Right atrium auricular region (tissue), 2 donors: Measurements from ENCODE around the gene TMEM208. TPM values are rescaled to one million over a fixed set of nuclear protein-coding genes. Genes with fewer than 3 reads are reported as not detected.
A peak's percentile ranks its signal among the peaks of the same experiment; 100 is the strongest.

Experiments
- DNase-seq: peaks from one replicate; pipeline ENCODE4 v3.0.0-alpha.2; 2019; ENCODE audit warnings: low spot score
- H3K27ac ChIP-seq, 2 donors: fragments of 200-600 bp; sonication (generic); 1 replicate in 1 of 2; 2 replicates in 1 of 2; pipeline ENCODE4 v1.5.1; 2016 to 2019
- H3K27me3 ChIP-seq, 2 donors: fragments of 200-600 bp; sonication (generic); one replicate each; pipeline versions ENCODE4 v1.5.1 to v1.6.0; 2017 to 2019
- H3K36me3 ChIP-seq: fragments of 200-600 bp; sonication (generic); one replicate; pipeline ENCODE4 v1.5.1; 2016
- H3K4me1 ChIP-seq, 2 donors: fragments of 200-600 bp; sonication (generic); one replicate each; pipeline versions ENCODE4 v1.5.1 to v1.6.0; 2017 to 2019
- H3K4me3 ChIP-seq, 2 donors: fragments of 200-600 bp; sonication (generic); 1 replicate in 1 of 2; 2 replicates in 1 of 2; pipeline ENCODE4 v1.5.1; 2017 to 2019; ENCODE audit warnings: mild to moderate bottlenecking in 1 of 2, moderate library complexity in 1 of 2
- H3K9me3 ChIP-seq, 2 donors: fragments of 200-600 bp; sonication (generic); one replicate each; pipeline ENCODE4 v1.5.1; 2019
- CTCF ChIP-seq, 2 donors: fragments of 200-600 bp; sonication (generic); IDR thresholded peaks; one replicate each; pipeline ENCODE4 v1.5.1; 2019; ENCODE audit warnings: antibody characterized with exemption in 2 of 2
- total RNA-seq, 2 donors: library from RNA; depleted of rRNA; stranded (reverse); fragments of >200 nt; gene quantifications; one replicate each; pipeline ENCODE4 v1.1.0, GENCODE V29; 2016

TMEM208 gene
- total RNA-seq, 2 donors from 2014 or later = 16.9 to 27.8 TPM

DNA sequence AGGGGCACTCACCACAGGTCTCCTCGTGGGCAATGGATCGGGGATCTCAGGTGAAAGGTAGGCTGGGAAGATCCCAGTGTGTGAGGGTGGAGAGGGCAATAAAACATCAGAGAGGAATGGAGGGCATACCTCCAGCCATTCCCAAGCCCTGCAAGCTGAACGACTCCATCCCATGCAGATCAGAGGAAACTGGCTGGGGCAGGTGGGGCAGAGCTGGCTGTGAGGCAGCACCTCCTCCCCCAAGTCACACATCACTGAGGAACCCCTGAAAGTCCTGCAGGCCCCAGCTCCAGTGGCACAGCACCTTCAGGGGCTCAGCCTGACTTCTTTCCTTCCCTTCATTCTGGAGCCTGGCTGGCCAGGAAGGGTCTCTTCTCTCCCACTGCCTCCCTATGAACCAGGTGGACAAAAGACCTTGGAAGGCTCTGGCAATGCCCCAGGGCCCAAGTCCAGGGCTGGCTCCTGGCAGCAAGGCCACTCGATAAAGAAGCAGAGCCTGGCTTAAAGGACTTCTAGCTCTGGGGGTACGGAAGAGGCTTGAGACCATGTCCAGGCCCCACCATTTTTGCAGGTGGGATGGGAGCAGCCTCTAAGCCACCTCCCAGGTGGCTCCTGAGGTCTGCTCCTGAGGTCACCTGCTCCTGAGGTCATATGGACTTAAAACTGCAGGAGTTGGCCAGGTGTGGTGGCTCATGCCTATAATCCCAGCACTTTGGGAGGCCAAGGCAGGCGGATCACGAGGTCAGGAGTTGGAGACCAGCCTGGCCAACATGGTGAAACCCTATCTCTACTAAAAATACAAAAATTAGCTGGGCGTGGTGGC lies 13.5 kb upstream of the TMEM208 start:
- no peak for TF ChIP-seq CTCF (IDR thresholded peaks at IDR 0.05)
- H3K27ac ChIP-seq = no peak overlapping the region
- peaks cover 0 to 22% of the 10 kb centered on the region in 2 donors for H3K4me1 ChIP-seq
- no peak overlapping the region for H3K4me3 ChIP-seq
- H3K36me3 ChIP-seq = no peaks in the 10 kb centered on the region
- H3K27me3 ChIP-seq = no peaks in the 10 kb centered on the region
- no peak for DNase-seq
- H3K9me3 ChIP-seq = no peaks in the 10 kb centered on the region

DNA sequence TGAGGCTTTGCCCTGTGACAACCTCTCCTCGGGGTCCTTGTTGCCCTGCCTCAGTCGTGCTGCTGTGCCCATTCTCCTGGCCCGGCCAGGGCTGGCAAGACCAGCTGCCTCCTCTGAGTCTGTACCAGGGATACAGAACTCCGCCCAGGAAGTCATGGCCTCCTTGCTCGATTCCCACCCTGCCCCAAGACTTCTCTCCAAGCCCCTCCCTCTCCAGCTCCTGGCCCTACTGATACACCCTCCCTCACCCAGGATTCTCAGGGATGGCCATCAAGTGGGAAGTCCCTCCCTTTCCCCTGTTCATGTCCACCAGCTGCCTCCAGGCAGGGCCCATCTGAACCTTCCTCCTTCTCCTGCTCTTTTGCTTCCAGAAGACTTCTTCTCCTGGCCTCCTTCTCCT lies 11.2 kb upstream of the TMEM208 start:
- no peak for TF ChIP-seq CTCF (IDR thresholded peaks at IDR 0.05)
- Histone ChIP-seq H3K36me3 (no peaks in the 10 kb centered on the region), H3K4me3 (no peak overlapping the region), H3K4me1 (peaks cover 0 to 22% of the 10 kb centered on the region in 2 donors), H3K9me3 (no peaks in the 10 kb centered on the region), H3K27me3 (no peaks in the 10 kb centered on the region), H3K27ac (no peak overlapping the region)
- no peak for DNase-seq

DNA sequence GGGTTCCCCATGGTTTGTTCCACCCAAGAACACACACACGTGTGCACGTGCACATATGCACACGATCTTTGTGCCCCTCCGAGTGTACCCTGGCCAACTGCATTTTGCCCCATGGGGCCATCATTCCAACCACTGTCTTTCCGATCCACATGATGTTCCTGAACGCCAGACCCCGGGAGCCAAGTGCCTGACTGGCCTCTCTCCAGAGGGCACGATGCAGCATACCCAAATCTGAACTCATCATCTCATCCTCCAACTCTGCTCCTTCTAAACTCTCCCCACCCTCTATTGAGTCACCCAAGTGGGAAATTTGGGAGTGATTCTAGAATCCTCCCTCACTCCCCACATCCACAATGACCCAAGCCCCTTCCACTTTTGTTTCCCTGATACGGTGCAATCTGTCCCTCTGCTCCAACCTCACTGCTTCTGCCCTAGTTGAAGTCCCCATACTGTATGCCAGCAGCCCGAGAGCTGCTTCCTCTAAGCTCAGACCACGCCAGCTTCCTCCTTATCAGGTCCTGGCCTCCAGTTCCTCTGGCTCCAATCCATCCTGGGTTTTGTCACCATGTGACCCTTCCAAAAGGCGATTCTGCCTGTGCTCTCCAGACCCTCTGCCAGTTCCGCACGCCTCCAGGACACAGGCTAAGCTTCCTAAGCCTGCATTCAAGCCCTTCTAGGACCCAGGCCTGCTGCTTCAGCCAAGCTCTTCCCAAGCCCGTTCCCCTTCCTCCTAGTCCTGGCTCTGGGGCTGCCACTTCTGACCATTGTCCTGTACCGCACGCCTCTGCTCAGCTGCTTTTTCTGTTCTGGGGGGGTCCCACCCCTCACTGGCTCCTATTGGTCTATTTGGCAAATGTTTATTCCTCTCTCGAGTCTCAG lies 10.1 kb upstream of the TMEM208 start:
- Histone ChIP-seq H3K9me3 (no peaks in the 10 kb centered on the region), H3K27ac (peak overlapping the region; percentile 72 to 74), H3K4me1 (peaks cover 0 to 22% of the 10 kb centered on the region in 2 donors), H3K4me3 (no peak overlapping the region), H3K36me3 (no peaks in the 10 kb centered on the region), H3K27me3 (no peaks in the 10 kb centered on the region)
- no peak for TF ChIP-seq CTCF (IDR thresholded peaks at IDR 0.05)
- DNase-seq = peak; percentile 83

- no peak overlapping the region for H3K4me3 ChIP-seq
- H3K4me1 ChIP-seq = peaks cover 0 to 19% of the 10 kb centered on the region in 2 donors
- no peak overlapping the region for H3K27ac ChIP-seq
- DNase-seq = no peak
- no peak for TF ChIP-seq CTCF (IDR thresholded peaks at IDR 0.05)
- peaks cover 10% of the 10 kb centered on the region for H3K36me3 ChIP-seq
- no peaks in the 10 kb centered on the region for H3K9me3 ChIP-seq
- no peaks in the 10 kb centered on the region for H3K27me3 ChIP-seq
Observed at GRCh38 chr16:67223992-67224391, 2.9 kb upstream of the TMEM208 start.

DNA sequence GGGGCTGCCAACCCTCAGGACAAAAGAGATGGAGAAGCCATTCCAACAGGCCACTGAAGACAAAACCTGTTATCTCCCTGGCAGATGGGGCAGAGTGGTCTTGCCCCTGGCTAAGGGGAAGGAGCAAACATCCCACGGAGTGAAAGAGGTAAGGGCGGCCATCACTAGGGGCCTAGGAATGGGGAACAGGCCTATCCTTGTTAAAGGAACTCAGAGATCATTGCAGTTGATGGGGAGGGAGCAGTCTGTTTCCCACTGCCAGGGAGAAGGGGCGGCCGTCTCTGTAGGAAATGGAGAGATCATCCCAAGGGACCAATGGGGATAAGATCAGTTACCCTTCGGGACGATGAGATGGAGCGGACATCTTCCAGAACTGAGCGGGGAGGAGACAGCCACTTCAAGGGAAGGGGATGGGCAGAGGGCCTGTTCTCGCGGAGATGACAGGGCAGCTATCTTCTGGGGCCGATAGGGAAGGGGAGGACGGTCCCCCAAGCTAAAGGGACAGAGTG lies 581 bp upstream of the TMEM208 start:
- Histone ChIP-seq H3K4me3 (peak overlapping the region; percentile 78 to 93), H3K36me3 (peaks cover 33% of the 10 kb centered on the region), H3K27me3 (no peaks in the 10 kb centered on the region), H3K9me3 (no peaks in the 10 kb centered on the region), H3K27ac (peak overlapping the region; percentile 81 to 86), H3K4me1 (peaks cover 0 to 19% of the 10 kb centered on the region in 2 donors)
- no peak for TF ChIP-seq CTCF (IDR thresholded peaks at IDR 0.05)
- DNase-seq = no peak
